NCI-H1436 treated with DMSO at 0.1 percent for 48 hours (cell line): Measurements from ENCODE around the gene APCDD1L.
"Not testable (repeated sequence)": the region's sequence is repeated elsewhere in the genome, so short reads cannot be mapped to it uniquely, and the experiment has no call there.

Source experiments
- DNase-seq: peaks from one replicate; lab custom pipeline; 2025; lab: John Stamatoyannopoulos, UW

Gene APCDD1L

DNA sequence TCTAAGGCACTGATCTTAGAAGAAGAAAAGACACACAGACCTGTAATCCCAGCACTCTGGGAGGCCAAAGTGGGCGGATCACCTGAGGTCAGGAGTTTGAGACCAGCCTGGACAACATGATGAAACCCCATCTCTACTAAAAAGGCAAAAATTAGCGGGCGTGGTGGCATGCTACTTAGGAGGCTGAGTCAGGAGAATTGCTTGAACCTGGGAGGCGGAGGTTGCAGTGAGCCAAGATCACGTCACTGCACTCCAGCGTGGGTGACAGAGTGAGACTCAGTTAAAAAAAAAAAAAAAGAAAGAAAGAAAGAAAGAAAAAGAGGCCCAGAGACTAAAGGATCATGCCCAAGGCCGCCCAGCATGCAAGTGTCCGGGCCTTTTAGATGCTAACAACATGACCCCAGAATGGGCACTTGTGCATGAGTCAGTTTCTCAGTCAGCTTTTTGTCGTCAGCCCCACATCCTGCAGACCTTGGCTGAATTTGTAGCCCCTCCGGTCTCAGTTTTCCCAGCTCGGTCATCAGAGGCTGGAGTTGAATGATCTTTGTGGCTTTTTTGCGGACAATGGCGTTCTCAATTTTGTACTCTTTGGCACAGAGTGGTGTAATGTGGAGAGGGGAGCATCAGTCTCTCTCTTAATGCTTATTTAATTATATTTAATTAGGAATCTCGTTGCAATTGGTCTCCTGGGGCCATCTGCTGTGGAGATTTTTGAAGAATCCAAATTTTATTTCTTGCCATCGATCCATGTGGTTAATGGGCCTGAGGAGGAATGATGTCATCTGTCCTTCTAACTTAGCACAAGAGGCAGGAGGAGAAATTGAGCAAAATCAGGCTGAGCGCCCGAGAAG, 30.6 kb upstream of the APCDD1L start:
- no peak for DNase-seq

DNA sequence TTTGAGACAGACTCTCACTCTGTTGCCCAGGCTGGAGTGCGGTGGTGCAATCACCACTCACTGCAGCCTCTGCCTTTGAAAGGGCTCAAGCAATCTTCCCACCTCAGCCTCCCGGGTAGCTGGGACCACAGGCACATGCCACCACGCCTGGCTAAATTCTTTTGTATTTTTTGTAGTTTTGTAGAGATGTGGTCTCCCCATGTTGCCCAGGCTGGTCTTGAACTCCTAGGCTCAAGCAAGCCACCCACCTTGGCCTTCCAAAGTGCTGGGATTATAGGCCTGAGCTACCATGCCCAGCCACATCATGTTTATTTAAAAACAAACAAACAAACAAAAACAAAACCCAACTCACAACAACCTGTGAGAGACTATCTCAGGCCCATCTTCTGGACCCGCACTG, 29.7 kb upstream of the APCDD1L start:
- no peak for DNase-seq

DNA sequence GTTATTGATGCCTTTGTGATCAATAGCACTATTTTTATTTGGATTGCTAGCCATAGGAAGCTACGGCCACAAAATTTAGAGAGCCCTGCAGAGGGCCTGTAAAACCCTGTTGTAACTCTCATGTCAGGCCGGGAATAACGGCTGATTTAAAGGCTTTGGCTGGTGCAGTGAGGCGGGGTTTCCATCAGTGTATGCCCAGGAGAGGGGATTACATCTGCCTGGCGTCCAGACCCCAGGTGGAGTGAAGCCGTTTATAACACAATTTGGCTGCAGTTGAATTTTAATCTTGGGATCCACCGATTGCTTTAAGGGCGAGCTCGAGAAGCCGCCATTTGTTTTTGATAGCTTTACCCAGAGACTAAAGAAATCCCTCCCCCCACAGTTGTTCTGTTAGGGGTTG, 29.1 kb upstream of the APCDD1L start:
- DNase-seq = no peak

DNA sequence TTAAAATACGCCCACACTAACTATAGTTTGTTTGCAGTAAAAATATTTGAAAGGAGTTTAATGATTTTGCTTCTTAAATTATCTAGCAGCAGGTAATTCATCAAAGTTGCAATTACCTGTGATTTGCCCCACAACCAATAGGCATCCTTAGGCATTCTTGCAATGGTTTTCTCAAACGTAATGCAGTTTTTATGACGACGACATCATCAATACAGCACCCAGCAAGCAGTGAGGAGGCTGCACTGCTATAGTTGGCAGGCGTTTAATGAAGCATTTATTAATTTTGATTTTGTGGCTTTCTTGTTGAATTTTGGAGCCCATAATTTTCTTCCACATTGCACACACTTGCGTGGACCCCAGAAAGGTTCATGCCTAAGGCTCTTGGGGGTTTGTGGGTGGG, 28.1 kb upstream of the APCDD1L start:
- DNase-seq = no peak

DNA sequence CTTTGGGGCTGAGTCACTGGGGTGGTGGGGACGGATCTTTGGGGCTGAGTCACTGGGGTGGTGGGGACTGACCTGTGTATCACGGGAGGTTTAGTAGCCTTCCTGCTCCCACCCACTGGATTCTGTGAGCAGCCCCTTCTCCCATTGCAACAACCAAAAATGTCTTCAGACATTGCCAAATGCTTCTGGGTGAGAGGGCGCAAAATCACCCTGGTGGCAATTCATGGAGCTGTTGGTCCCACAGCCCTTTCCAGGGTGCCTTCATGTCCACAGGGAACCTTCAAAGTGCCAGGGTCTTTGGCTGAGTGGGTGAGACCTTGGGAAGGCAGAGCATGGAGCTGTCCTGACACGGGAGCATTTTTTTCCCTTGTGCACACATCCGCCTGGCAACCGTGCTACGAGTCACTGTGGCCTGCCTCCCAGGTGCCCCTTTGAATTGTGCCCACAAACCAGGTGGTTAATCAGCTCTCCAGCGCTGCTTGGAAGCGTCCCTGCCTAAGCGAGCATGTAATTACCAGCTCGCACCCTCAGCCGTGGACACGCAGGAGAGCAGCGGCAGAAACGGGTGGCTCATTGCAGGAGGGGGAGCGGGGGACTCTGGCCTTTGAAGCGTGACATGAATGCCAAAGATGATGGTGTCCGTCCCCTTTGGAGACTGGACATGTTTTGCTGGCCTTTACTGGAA, 27.4 kb upstream of the APCDD1L start:
- no peak for DNase-seq

DNA sequence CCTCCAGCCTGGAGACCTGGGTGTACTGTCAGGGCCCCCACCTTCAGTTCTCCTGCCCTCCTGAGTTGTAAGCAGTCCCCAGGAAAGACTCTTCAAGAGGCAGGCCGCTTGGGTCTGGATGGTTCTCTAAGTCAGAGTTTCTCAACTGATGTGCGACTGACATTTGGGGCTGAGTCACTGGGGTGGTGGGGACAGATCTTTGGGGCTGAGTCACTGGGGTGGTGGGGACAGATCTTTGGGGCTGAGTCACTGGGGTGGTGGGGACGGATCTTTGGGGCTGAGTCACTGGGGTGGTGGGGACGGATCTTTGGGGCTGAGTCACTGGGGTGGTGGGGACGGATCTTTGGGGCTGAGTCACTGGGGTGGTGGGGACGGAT, 26.8 kb upstream of the APCDD1L start:
- not testable (repeated sequence) for DNase-seq

DNA sequence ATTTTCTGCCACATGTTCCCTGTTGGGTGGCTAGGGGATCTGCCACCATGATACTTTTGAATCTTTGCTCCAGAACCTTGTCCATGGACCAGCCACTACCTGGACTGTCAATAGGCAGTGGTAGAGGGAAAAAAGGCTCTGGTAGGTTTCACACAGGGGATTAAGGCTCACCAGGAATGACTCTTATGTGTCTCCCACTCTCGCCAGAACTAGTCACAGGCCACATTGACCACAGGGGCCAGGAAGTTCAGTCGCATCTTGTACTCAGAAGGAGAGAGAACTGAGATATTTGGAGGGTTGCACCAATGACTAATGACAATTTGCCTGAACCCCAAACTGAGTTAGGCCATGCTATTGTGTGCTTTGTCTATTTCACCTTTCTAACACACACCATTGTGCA, 23.6 kb upstream of the APCDD1L start:
- no peak for DNase-seq

DNA sequence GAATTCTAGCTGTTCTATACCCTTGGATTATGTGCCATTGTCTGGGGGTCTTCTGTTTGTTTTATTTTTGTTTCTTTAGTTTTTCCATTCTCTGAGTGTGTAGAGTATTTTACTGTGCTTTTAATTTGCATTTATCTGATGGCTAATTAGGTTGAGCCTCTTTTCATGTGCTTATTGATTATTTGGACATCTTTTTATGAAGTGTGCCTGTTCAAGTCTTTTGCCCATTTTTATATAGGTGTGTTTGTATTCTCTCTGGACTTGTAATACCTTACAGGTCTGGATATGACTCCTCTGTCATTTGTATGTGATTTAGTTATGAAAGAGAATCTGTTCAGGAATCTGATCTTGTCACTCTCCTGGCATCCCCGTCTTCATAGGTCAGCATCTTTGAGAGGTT, 22.6 kb upstream of the APCDD1L start:
- DNase-seq = no peak

DNA sequence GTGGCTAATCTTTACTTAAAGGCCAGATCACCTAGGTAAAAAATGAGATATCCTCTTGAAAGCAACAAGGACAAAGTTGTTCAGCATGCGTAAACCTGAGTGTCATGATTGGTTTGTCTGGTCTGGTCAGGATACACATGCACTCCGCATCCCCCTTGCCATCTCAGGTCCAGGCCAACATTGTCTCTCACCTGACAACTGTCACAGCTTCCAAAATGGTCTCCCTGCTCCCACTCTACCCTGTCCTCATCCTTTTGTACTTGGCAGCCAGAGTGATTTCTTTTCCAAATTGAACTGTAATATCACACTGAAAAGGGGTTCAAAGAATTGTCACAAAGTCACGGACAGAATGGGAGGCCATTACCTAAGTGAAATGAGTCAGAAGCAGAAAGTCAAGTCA, 21.1 kb upstream of the APCDD1L start:
- no peak for DNase-seq

DNA sequence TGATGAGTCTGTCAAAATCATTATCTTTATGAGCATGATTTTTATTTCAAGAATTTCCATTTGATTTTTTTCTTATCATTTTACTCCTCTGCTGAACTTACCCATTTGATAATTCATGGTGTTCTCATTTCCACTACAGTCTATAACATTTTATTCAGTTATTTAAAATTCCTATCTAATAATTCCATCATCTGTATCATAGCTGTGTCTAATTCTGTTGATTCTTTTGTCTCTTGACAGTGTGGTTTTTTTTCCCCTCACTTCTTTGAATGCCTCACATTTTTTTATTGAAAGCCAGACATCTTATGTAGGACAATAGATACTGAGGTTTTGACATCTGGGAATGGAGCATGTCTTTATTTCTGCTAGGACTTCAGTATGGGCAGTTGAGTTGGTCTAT, 16.5 kb upstream of the APCDD1L start:
- no peak for DNase-seq

DNA sequence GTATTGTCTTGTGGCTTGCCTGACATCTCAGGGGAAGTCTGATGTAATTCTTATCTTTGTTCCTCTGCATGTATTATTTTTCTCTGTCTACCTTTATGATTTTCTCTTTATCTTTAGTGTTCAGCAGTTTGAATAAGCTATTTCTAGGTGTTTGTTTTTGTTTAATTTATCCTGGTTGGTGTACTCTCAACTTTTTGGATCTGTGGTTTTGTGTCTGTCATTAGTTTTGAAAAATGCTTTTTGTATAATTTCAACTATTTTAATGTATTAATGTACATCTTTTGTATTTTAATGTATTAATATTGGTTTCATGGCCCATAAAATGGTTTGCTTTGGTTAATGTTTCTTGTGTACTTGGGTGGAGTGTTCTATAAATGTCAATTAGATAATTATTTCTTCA, 15.9 kb upstream of the APCDD1L start:
- DNase-seq = no peak

DNA sequence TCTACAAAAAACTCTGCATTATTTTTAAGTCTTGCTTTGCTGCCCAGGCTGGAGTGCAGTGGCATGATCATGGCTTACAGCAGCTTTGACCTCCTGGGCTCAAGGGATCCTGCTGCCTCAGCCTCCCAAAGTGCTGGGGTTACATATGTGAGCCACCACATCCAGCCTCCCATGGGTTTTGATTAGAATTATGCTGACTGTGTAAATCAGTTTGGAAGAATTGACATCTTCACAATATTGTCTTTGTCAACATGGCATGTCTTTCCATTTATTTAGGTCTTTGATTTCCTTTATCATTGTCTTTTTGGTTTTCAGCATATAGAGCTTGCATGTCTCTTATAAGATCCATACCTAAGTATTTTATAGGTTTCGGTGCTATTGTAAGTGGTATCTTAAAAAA, 13.2 kb upstream of the APCDD1L start:
- no peak for DNase-seq

DNA sequence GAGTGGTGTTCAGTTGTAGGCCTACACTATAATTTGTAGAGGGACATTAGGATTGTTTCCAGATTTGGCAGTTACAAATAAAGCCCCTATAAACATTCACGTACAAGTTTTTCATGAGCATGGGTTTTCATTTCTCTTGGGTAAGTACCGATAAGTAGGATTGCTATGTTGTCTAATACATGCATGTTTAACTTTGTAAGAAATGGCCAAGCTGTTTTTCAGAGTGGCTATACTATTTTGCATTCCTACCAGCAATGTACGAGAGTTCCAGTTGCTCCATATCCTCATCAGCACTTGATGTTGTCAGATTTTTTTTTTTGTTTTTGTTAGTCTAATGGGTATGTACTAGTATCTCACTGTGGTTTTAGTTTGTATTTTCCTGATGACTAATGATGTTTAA, 11.2 kb upstream of the APCDD1L start:
- no peak for DNase-seq

DNA sequence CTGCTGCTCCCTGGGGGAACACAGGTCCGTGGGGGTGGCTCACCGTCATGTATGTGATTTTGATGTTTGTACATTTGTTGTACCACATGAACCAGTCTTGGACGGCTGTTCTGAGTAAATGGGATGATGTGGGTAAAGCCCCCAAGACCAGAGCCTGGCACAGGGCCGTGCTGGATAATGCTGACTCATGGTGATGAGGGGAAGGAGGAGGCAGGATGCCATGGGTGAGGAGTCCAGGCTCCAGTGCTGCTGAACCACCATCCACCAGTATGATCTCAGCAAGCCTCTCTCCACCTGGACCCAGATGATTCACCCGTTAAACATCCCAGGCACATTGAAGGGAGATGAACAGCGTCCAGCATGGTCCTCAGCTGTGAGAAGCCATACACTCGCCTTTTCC, 9.6 kb upstream of the APCDD1L start:
- no peak for DNase-seq

DNA sequence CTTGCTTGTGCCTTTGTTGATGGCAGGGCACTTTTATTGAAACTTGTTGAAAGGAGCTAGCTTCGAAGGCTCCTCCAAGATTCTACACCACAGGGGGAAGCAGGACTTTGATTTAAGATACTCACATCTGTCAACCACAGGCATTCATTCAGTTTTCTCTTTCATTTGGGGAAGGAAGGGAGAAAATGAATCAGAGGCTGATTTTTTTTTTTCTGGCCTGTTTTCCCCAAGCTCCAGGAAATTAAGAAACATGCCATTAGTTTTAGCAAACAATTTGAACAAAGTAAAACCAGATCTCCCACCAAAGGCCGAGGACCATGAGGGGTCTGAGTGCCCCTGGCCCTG, 8.7 kb upstream of the APCDD1L start:
- DNase-seq = no peak

DNA sequence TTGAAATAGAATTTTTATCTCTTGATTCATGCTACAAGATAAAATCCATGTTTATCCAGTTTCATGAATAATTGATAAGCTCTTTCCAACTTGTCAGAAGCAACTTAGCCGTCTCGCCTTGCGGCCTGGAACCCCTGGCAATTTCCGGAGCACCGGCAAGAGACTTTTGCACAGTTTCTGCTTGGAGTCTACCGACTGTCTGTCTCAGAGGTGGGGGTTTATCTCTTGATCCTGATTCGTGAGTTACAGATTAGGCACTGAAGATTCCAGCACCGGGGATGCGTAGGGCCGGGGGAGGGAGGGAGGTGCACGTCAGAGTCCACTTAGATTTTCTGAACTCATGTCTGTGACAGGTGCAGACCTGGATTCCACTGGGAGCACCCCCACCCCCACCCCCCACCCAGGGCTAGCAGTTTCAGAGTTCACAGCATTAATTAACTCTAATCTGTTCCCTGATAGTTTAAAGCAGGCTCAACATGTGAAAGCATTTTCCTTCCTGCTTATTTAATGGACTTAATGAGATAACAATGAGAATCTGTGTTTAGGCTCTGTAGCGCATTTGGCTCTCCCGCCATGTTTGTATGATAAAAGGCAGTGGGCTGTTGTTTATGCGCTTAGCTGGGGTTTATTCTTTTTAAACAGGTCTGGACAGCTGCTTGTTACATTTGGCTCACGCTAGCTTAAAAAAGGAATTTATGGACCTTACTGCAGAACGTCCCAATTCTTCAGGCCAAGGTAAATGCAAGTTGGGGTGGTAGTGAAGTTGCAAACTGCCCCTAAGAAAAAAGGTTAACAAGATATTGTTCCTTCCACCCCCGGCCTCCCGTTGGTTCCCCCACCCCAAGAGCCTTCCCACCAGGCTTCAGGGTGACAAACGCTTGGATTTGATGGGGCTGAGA, 8.1 kb upstream of the APCDD1L start:
- no peak for DNase-seq

DNA sequence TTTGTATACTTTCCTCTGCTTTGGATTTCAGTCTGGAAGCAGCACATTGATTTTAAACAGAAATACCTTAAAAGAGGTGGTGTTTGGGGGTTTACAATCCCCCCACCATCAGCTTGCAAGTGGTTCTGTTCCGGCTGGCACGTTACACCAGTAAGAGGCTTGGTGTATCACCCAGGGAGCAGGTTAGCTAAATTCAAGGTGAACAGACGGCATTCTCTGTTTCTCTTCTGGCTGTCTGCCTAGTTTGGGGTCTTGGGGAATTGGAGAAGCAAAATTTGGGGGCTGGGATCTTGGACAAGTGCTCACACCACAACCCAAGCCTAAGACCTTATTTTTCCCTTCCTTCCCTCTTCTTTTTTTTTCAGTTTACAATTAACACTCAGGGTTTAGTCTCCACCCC, 7.5 kb upstream of the APCDD1L start:
- no peak for DNase-seq

DNA sequence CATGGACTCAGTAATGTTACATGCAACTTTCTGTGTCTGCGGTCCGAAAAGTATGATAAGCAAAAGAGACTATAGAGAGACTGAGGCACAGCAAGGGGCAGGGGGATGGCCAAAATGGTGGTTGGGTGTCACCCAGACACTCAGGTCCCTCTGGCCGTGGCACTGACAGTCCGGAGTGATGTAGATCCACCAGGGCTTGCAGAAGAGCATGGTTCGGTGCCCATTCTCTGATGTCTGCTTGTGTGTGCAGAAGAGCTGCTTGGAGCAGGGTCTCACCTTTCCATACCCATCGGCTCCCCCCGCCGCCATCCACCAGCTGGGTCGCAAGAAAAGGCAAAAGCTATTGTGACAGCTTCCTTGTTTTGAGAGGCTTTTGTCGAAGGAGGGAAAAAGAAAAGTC, 6.6 kb upstream of the APCDD1L start:
- DNase-seq = no peak

DNA sequence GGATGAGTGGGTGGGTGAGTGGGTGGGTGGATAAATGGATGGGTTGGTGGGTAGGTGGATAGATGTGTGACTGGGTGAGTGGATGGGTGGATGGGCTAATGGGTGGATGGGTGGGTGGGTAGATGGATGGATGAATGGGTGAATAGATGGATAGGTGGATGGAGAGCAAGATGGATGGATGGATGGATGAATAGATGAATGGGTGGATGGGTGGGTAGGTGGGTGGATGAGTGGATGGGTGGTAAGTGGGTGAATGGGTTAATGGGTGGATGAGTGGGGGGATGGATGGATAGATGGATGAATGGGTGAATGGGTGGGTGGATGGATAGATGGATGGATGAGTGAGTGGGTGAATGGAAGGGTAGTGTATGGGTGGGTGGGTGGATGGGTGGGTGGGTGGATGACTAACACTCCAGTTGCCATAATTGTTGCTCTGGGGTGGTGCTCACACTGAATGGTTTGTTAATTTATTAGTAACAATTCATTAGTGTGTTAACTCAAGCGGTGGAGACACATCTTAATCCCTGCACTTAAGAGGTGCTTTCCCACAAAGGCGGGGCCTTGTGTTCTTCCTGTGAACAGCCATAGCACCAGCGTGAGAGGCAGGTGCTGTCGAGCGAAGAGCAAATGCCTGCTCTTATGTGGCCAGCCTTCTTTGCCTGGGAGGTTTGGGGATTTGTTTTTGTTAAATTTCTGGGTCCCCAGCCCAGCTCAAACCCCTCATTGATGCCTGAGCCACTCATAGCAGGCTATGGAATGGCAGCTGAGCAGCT, 4.9 kb upstream of the APCDD1L start:
- no peak for DNase-seq

DNA sequence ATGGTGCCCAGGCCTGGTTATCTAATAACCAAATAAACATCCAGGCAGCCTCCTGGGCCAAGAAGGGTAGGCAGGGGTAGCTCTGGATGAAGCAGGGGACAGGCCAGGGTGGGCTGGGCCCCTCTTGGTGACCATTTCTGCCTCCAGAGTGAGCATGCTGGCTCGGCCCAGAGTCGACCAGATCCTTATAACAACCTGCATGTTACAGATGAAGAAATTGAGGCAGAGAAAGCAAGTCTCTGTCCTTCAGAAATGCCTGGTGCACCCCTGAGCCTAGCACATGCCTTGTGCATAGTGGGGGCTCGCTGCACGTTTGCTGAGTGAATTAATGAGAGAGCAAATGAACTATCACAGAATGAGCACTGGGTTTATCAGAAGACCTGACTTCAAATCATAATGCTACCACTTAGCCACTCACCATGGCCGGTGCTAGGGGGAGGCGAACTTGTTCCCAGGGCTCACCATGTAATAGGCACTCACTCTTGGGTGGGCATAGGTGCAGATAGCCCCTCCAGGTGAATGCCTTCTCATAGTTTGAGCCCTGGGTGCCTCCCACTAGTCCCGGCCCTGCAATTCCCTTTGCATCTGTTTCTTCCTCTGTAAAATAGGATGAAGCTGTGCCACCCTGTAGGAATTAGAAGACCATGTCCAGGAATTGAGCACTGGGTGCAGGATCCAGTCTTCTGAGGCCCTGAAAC, 3.8 kb upstream of the APCDD1L start:
- DNase-seq = no peak

DNA sequence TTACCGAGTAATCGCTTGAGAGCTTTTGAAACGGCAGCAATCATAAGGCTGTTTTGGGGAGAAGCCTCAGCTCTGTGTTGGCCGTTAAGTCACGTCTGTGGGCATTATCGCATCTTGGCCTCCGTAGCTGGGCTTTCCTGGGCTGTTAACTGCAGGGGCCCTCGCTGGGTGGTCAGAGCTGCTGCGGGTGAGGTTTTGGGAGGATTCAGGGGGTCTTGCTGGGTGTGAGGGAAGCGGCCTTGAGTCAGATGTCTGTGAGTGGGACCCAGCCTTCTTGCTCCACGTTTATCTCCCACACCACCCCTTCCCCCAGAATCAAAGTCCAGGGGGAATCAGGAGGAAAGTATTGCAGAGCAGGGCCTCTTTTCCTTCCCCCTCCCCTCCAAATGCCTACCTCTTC, 3.2 kb upstream of the APCDD1L start:
- no peak for DNase-seq
